Hematopoietic multipotent progenitor cell treated with erythropoietin and hydrocortisone succinate and interleukin-3 and kit ligand, for 4 days (in vitro differentiated cells): Measurements from ENCODE around the gene ANKRD7.
"Not testable (repeated sequence)": the region's sequence is repeated elsewhere in the genome, so short reads cannot be mapped to it uniquely, and the experiment has no call there.

ENCODE experiments used
- DNase-seq: peaks from one replicate; pipeline ENCODE4 v3.0.0-alpha.2; 2015

The ANKRD7 gene

DNA sequence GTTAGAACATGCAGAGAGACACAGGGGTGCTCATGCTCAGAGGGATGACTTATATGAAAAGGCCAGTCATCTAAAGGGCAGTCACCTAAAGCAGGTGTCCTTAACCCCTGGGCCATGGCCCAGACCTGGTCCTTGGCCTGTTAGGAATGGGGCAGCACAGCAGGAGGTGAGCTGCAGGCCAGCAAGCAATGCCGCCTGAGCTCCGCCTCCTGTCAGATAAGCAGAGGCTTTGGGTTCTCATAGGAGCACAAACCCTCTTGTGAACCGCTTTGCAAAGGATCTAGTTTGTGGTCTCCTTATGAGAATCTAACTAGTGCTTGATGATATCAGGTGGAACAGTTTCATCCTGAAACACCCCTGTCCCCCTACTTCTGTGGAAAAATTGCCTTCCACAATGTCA is 14.5 kb downstream of the ANKRD7 start:
- DNase-seq = no peak

DNA sequence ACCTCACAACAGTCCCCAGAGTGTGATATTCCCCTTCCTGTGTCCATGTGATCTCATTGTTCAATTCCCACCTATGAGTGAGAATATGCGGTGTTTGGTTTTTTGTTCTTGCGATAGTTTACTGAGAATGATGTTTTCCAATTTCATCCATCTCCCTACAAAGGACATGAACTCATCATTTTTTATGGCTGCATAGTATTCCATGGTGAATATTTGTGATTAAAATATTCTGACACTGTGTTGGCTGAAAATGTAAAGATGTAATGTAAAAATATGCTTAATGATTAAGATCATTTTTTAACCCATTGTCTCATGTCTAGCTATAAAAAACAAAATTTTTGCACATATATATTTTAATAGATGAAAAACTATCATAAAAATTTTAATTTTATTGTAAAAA is 15.8 kb downstream of the ANKRD7 start:
- DNase-seq = not testable (repeated sequence)

DNA sequence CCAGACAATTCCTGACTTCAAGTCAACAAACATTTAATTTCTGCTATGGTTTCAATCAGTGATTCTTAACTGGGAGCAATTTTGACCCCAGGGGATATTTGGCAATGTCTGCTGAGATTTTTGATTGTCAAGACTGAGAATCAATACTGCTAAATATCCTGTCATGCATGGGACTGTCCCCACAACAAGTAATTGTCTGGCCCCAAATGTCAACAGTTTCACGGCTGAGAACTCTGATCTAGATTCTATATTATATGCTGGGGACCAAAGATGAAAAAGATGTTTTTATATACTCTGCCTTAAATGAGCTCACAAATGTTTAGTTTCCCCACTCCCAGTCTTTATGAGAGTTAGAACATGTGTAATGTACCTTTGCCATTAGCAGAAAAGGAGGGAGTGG is 19.2 kb downstream of the ANKRD7 start:
- no peak for DNase-seq

DNA sequence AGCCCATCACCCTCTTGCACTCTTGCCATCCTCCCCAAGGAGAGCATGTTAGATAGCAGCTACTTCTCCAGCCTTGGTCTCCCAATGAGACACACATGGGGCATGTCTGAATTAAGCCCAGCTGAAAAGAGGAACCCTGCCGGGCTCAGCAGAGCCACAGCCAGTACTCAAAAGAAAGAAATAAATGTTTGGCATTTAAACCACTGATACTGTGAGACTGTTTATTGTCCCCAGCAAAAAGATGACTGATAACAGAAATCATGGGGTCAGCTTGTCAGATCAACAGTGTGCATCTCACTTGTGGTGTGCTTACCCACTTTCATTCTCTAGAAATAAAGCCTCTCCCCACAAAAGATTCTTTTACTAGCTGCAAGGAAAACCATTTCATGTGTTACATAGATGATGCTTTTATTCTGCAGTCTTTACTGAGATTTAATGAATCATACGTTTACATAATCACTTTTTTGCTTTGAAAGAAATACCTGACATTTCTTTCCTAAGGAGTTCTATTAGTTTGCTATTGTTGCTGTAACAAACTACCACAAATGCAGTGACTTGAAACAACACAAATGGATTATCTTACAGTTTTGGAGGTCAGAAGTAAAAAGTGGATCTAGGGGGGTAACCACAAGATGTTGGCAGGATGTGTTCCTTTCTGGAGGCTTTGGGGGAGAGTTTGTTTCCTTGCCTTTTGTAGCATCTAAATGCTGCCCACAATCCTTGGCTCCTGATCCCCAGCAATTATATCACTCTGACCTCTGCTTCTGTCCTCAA is 20.9 kb downstream of the ANKRD7 start:
- DNase-seq = peak; percentile 30

DNA sequence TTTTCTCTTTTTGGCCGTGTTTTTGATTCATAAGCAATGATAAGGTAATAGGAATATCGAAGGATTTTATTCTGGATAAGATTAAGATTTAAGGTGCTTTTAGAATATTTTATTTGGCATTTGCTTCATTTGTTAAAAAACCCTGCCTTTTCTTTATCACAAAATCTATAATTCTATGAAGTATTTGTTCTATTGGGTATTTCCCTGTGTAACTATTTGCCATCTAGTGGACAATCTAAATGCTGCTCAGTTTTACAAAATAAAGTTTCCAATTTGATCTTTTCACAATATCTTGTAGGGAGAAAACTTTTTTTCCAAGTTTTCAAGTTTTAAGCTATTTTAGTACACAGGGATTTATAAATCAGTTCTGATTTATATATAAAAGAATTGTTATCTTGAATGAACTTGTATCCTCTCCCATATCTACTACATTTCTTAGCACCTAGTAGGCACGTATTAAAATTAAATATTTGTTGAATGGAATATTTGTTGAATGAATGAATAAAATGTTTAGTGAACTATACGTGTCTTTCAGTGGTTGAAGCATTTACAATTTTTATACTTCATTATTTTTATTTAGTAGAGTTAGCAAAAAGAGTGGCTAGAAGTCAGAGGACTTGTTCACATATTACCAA is 26.5 kb downstream of the ANKRD7 start:
- peak; percentile 26 for DNase-seq

DNA sequence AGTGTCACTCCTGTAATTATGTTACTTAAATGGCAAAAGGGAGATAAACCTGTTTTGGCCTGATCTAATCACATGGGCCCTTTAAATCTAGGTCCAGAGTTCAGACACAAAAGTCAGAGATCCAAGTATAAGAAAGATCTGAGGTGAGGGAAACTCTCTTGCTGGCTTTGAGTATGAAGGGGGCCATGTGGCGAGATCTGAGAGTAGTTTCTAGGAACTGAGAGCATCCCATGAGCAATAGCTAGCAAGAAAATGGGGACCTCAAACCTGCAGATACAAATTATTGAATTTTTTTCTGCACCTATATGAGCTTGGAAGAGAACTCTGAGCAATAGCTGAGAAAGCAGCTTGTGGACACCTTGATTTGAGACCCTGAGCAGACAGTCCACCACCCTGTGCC is 27.6 kb downstream of the ANKRD7 start:
- DNase-seq = no peak

DNA sequence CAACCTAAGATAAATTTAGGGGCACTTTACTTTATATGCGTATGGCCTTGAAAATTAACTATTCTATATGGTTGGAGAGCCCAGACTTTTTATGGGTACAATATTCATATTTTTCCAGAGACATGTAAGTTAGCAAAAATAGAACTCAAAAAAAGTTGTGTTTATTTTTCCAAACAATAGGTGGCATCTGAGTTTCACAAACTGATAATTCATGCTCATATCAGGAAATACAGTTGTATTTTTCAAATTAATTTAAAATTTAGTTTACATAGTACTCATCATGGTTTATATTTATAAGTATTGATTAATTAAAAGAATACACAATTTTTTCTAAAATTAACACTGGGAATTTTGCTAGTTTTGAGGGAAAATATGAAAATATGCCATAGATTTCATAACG is 34.6 kb downstream of the ANKRD7 start:
- DNase-seq = peak; percentile 37

DNA sequence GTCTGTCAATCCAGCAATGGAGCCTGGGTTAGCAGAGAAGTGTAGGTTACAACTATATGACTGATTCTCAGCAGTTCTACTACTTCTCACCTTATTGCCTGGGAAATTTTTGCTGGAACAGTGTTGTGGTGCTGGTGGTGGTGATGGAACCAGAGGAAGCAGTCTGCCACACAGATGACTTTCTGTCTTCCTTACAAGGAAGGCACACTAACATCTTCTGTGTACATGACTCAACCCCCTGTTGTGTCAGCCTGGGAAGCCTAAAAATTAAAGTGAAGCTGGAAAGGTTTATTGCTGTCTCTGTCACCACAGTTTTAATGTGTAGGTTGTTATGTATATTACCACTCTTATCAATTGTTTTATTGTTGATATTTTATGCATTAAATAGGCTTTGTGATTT is 40.3 kb downstream of the ANKRD7 start:
- no peak for DNase-seq

DNA sequence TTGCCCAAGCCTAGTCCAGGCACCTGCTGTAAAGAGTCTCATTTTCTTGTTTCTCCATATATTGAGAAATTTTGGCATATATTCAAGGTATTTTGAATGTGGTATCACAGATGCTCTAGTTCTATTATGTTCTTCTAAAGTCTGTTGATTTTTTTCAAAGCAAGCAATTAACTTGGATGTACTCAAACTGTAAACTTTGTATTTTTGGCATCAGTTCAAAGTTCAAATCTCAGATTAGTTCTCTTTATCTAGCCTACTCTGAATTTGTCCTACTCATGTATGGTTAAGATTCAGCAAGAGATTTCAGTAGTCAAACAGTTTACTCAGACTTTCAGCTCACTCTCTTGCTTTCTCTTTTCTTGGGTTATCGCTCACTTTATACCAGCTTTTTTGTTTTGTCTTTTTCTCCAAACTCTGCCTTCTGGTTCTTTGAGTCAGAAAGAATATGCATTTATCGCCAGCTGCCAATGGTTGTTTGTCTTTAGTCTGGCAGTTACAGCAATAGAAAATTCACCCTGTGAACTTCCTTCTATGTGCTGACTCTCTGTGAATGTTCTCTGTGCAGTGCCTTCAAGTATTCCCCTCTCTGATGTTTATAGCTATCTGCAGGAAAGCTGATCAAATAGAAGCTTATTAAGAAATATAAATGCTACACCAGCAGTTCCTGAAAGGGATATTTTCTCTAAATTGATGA is 56.0 kb downstream of the ANKRD7 start:
- no peak for DNase-seq

DNA sequence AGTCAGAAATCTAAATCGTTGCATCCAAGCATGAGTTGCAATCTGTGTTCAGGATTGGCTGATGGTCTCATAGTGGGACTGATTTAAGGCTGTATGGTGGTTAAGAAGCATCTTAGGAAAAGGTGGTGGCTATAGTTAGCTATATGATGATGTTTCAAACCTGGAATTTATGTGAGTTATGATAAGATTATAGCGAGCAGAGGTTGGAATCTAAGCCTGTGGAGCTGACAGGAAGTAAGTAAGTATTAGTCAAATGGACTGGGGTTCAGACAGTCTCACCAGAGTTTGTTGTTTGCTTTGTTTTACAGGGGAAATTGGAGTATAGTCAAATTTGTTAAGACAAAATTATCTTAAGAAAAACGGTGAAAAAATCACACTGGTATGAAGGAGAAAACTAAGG is 56.7 kb downstream of the ANKRD7 start:
- no peak for DNase-seq

DNA sequence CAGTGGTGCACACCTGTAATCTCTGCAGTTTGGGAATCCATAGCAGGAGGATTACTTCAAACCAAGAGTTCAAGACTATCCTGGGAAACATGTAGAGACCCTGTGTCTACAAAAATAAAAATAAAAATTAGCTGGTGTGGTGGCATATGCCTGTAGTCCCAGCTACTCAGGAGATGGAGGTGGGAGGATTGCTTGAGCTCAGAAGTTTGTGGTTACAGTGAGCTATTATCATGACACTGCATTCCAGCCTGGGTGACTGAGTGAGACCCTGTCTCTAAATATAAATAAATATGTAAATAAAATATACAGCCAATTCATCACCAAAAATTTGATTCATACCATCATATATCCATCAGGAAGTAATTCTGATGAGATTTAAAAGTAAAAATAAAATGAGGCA is 60.9 kb downstream of the ANKRD7 start:
- no peak for DNase-seq

DNA sequence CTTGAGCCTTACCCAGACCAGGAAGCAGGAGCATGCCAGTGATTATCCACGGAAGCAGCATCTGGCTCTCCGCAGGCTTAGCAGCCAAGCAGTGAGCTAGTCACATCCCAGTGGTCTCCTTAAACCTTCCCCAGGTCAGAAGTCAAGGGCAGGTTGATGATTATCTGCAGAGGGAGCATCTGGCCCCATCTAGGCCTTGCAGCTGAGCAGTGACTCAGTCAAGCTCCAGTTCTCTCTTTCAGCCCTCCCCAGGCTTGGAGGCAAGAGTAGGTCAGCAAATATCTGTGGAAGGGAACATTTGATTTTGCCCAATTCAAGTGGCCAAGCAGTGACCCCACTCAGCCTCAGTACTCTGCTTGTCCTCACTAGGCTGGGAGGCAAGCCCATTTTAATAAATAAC is 61.6 kb downstream of the ANKRD7 start:
- no peak for DNase-seq

DNA sequence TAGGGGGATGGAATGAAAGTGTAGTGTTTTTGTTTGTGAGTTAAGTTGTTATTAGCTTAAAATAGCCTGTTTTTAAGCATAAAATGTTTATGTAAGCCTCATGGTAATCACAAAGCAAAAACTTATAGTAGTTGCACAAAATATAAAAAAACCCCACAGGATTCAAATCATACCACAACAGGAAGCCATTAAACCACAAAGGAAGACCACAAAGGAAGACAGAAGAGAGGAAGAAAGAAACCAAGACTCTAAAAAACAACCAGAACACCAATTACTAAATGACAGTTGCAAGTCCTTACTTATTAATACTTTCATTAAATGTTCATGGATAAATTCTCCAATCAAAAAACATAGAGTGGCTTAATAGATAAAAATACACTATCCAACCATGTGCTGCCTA is 63.6 kb downstream of the ANKRD7 start:
- DNase-seq = peak; percentile 76

DNA sequence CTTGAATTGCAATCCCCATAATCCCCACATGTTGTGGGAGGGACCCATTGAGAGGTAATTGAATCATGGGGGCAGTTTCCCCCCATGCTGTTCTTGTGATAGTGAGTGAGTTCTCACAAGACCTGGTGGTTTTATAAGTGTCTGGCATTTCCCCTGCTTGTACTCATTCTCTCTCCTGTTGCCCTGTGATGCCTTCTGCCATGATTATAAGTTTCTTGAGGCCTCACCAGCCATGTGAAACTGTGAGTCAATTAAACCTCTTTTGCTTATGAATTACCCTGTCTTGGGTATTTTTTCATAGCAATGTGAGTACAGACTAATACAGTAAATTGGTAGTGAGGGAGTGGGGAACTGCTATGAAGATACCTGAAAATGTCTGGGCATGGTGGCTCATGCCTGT is 65.0 kb downstream of the ANKRD7 start:
- DNase-seq = no peak
